Activated CD4-positive, alpha-beta T cell treated with anti-CD3 and anti-CD28 coated beads, Interleukin-2, amount 50 U/mL, for 16 hours (primary cell): ENCODE results near the gene HEBP2.
A peak's percentile ranks its signal among the peaks of the same experiment; 100 is the strongest.
"Not testable (repeated sequence)": the region's sequence is repeated elsewhere in the genome, so short reads cannot be mapped to it uniquely, and the experiment has no call there.

ENCODE experiments used
- DNase-seq: peaks from one replicate; pipeline ENCODE4 v3.0.0-alpha.2; 2020

The HEBP2 gene

DNA sequence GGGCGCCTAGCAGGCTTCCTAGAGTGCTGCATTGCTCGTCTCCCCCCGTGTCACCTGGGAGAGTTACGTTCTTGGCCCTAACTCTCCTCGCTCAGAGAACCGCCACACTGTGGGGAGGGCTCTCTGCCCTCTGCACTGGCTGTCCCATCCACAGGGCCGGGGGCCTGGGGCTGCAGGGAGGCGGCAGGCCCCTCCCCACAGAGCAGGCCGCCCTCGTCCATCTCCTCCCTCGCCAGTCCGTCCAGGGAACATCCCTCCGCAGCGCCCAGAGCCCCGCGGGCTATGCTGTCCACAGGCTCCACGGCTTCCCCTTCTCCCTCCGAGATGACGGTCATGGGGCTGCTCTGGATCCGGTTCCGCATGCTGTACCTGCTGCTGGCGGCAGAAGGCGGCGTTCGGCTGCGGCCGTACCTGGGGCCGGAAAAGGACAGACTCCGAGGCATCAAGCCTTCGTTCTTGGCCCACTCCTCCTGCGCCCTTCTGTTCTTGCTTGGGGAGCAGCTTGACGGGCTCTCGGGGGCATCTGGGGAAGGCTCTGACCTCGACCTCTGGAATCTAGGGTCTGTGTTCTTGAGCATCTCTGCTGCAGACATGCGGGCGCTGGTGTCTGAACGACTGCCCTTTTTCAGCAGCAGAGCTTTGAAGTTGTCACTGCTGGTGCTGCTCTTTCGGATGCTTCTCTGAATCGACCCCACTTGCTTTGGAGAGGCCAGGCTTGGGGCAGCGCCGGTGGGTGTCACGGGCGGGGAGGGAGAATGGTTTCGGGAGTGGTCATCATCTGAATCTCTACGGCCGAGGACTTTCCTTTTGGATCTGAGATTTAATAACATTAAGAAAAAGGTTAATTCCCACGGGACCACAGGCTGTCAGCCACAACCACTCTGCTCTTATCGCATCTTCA is 20.2 kb downstream of the HEBP2 start:
- DNase-seq: no peak

GRCh38 chr6:138425256-138425655 is 21.2 kb downstream of the HEBP2 start:
- DNase-seq: not testable (repeated sequence)

GRCh38 chr6:138426500-138427123 is 22.6 kb downstream of the HEBP2 start:
- DNase-seq: no peak

DNA sequence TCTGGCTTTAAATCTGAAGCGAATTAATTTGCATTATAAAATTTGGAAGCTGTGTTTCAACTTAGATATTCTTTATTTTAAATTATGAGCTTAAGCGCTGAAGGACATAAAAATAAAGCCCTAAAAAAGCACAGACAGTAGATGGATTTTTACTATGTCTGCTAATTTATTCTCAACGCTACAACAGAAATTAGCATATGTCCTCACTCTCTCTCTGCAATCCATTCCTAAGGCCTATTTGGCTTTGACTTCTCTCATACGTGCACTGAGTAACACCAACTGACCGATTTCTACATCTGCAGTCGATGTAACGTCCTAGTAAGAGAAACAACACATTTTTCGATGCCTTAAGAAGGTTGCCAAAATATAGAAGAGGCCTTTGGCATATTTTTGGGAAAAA is 23.7 kb downstream of the HEBP2 start:
- no peak for DNase-seq

DNA sequence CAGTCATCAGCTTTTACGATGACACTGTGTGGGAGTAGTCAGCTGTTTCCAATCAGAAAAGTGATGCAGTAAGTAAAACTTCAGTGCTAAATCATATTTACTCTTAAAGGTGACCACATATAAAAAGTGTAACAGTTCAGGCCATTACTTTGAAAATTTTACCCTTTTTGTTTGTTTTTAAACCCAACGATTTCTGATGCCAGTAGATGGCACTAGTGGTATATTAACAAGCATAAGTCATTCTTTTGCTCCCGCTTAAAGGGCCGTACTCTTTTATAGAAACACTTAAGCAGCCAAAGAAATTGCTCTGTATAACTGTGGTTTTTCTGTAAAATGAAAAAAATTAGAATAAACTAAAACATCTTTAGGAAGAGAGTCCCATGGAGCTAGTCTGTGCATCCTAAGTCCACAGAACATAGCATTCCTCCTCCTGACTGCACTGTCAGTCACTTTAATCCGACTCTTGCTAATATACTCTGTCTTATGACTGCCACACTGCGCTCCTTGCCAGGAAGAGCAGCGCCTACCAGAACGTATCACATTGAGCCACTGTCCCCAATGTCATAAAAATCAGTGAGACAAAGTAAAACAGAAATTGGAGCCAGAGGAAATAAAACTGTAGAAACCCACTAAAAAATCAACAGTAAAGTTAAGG is 25.0 kb downstream of the HEBP2 start:
- peak; percentile 48 for DNase-seq

DNA sequence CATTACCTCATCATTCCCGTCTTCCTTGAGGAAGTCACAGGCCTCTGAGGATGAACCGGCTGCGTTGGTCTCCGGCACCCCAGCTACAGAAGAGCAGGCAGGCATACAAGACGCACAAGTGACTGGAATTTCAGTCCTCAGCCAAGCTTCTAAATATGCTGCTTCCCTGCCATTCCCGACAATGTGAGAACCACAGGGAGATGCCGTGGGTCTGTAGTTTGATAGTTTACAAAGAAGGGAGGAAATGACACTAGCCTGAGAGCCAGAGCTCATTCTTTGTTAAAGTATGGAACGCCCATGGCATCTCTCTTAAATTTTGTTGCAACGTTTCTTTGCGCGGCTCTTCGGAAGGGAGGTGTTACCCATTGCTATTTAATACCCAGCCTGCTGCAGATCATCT is 25.7 kb downstream of the HEBP2 start:
- no peak for DNase-seq

DNA sequence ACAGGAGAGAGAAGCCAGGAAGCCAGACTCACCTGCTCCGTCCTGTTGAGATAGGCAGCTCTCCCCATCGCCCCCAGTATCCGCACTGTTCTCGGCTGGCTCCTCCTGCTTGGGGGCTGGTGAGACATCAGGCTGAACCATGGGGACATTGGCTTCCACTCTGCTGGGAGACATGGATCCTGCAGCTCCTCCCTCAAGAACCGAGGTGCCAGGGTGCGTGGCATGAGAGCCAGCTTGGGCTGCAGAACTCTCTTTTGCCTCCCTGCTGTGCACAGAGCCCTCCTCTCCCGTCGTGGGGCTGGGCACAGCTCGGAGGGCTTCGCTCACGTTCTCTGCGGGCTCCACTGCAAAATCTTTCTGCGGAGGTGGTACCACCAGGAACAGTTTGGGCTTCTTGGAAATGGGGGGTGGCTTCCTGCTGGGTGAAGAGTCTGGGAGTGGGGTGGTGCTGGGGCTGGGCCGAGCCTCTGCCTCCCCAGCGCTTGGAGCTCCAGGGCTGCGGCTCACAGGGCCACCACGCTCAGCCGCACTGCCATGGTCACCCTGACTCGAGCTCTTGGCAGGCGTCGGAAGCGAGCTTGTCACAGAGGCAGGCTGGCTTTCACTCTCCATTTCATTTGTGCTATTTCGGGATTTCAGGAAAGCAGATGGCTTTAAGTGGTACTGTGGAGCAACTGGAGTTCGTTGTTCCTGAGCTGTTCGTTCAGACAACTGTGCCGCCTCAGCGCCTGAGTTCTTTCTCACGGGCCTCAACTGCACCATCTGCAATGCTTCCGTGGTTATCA is 26.5 kb downstream of the HEBP2 start:
- DNase-seq: no peak

GRCh38 chr6:138431256-138432062 is 27.4 kb downstream of the HEBP2 start:
- no peak for DNase-seq

GRCh38 chr6:138432063-138432356 is 28.0 kb downstream of the HEBP2 start:
- no peak for DNase-seq

DNA sequence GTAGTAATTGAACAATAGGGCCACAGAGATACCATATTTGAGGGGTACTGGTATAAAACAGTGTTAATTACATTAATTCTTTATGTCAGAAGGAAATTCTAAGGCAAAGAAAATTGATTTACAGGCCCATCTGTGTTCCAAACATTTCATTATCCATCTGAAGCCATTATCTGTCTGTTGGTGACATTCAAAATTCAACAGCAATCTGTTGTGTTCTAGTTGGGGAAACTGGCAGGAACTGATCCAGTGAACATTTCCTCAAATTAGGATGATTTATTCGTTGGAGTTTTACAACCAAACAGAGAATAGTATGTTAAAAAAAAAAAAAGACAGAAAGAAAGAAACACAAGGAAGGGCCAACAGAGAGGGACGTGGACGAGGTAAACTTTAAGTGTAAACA is 30.1 kb downstream of the HEBP2 start:
- no peak for DNase-seq

DNA sequence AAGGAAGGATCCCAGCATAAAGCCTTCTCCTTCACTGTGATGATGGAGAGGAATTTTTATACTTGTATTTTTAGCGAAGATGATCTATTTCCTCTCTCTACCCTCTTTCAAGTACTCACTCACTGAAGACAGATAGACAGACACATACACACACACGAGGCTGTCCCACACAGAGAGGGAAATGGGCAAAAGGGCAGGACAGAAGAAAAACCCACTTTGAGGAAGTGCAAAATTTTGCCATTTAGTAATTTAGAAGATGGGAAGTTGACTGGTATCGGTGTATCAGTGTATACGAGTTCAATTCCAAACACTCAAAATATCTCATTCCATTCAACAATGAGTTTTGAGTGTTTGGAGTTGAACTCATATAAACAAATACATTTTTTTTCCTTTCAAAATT is 30.9 kb downstream of the HEBP2 start:
- DNase-seq: no peak

DNA sequence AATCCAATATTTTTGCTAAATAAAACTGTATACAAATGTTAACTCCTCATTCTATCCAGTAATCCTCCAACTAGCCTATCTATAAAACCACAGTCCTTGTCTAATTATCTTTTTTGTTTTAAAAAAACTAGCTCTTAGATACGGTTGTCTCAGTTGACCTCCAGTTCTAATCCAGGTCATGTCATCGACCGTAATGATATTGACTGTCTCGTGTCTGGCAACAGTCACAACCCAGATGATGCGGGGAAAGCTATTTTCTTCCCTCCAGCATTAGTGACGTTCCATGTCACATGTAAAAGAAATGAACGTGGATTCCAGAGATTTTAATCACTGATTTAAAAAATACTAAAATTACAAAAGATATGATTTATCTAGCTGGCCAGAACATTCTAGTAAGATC is 35.5 kb downstream of the HEBP2 start:
- no peak for DNase-seq

DNA sequence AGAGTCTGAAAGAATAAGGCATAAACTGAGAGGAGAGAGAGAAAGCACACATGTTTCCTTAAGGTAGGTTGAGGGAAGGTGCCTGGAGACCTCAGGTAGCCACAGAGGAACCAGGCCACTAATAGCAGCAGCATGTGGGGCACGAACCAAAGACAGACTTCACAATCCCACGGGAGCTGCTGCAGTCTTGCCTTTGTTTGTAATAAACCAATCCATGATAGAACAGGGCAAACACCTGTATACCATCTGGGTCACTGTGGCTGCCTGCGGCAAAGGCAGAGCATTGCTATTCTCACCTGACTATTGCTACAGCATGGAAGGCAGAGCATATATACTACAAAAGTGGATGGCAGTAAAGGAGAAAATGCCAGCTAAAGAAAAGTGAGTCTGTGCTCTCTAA is 36.3 kb downstream of the HEBP2 start:
- no peak for DNase-seq

DNA sequence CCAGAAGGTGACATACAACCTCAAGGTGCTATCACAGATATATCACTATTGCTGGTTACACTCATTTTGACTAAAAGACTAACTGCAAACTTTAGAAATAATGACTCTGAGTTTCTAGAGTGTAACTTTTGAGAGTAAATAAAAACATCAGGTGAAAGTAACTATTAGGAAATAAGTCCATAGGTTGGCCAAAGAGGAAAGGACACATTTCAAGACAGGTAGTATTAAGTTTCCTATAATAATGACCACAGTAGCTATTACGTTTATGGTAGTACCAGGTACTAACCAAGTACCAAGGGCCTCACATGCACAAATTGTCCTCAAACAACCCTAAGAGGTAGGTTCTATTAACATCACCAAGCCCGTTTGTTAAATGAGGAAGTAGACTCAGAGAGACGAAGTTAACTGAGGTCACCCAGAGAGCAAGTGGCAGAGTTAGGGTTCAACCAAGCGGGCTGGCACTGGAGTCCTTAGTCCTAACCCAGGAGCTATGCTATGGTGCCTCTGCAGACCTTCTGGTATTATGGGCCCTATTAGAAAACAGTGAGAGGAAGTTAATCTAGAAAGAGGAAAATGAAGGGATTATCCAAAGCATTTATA is 36.8 kb downstream of the HEBP2 start:
- no peak for DNase-seq

DNA sequence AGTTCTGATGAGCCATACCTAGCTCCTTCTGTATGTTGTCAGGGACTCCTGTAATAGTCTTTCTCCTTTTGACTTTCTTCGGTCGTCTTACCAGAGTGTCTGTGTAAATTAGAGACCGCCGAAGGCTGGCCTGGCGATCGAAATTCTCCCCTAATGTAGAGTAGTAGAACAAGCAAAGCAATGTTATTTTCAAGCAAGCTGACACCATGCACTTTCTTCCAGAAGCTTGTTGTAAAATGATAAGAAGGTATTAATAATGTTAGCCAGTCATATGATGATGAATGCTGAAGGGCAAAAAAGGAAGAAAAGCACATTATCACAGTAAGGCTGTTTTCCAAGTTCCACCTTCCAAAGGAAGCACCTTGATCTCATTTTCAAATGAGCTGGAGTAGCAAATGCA is 37.9 kb downstream of the HEBP2 start:
- no peak for DNase-seq

- no peak for DNase-seq
These were observed 38.6 kb downstream of the HEBP2 start for GRCh38 chr6:138442663-138443062.

- no peak for DNase-seq
These were observed 40.0 kb downstream of the HEBP2 start for GRCh38 chr6:138443979-138444378.

DNA sequence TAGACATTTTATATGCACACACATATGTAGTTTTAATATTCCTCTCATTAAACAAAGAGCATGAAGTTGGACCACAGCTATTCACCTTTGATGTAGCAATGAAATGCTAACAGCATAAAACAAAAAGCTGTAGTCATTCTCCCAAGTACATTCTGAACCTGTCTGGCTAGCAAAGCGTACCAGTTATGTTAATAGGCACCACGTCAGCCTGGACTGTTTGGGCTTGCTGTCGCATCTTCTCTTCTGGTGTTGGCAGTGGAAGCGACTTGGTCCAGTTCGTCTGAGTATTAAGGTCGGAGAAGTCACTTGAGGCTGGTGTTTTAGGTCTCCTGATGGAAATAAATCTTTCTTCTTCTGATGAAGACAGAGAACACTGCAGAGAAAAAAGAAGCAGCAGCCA is 42.8 kb downstream of the HEBP2 start:
- no peak for DNase-seq

DNA sequence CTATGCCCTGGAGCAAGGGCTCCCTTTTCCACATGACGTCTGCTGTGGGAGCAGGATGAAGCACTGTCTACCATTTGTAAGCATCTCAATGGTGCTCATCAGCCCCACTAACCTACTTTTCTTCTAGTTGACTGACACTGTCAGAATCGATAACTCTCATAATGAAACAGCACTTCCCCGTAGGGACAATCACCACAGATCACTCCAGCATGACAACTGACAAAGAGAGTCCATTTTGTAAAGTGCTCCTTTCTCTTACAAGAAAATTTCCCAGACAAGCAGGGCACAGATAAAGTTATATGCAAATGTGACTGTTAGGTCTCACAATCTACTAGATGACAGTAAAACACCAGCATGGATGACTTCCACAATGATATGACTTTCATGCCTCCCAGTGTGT is 46.4 kb downstream of the HEBP2 start:
- peak; percentile 35 for DNase-seq

- no peak for DNase-seq
These were observed 47.0 kb downstream of the HEBP2 start for GRCh38 chr6:138451043-138451442.

- peak; percentile 74 for DNase-seq
These were observed 51.1 kb downstream of the HEBP2 start for GRCh38 chr6:138454981-138455706.
